A673 (cell line): ENCODE measurements around the gene EIF2AK2. TPM values are rescaled to one million over a fixed set of nuclear protein-coding genes. Genes with fewer than 3 reads are reported as not detected.

Source experiments
- BruUV-seq: library from RNA; stranded (reverse); fragments of 400-500 nt; replicated peaks from 2 replicates; lab custom pipeline; 2021; lab: Mats Ljungman, UMichigan
- CTCF ChIA-PET: fragments of 300-600 bp; sonication (Branson Sonifier 250); formaldehyde crosslinking; loops from one replicate; lab custom pipeline; 2022; ENCODE audit warnings: antibody characterized with exemption; lab: Charles Lee
- POLR2A ChIA-PET: fragments of 300-600 bp; sonication (Branson Sonifier 250); formaldehyde crosslinking; loops from one replicate; lab custom pipeline; 2022; ENCODE audit warnings: antibody characterized with exemption; ENCODE audit not compliant: low non-redundant PET; lab: Charles Lee
- DNase-seq: peaks from one replicate; pipeline ENCODE4 v3.0.0-alpha.2; 2015; ENCODE audit warnings: low spot score
- H3K27ac ChIP-seq: fragments of 200-600 bp; sonication (generic); 2 replicates; pipeline ENCODE4 v1.5.1; 2016; ENCODE audit warnings: mixed run types, low read depth, mild to moderate bottlenecking, mixed read lengths, antibody characterized with exemption, low read length; ENCODE audit not compliant: poor library complexity, severe bottlenecking
- H3K27me3 ChIP-seq: fragments of 200-600 bp; sonication (generic); replicated peaks from 2 replicates; pipeline ENCODE4 v1.6.1; 2017; ENCODE audit warnings: mixed run types, low read depth, mild to moderate bottlenecking, mixed read lengths, antibody characterized with exemption, low read length; ENCODE audit not compliant: insufficient read depth, poor library complexity
- H3K36me3 ChIP-seq: fragments of 200-600 bp; sonication (generic); 2 replicates; pipeline ENCODE4 v1.6.1; 2016; ENCODE audit warnings: mixed run types, mild to moderate bottlenecking, mixed read lengths, antibody characterized with exemption, low read length; ENCODE audit not compliant: insufficient read depth, poor library complexity, severe bottlenecking
- H3K4me1 ChIP-seq: fragments of 200-600 bp; sonication (generic); 2 replicates; pipeline ENCODE4 v1.6.1; 2017; ENCODE audit warnings: mixed run types, mild to moderate bottlenecking, mixed read lengths, antibody characterized with exemption, low read length; ENCODE audit not compliant: insufficient read depth, poor library complexity, severe bottlenecking
- H3K4me3 ChIP-seq: fragments of 200-600 bp; sonication (generic); 2 replicates; pipeline ENCODE4 v1.5.1; 2016; ENCODE audit warnings: low read depth, mixed run types, mild to moderate bottlenecking, mixed read lengths, low read length; ENCODE audit not compliant: poor library complexity, severe bottlenecking
- H3K9me3 ChIP-seq: fragments of 200-600 bp; sonication (generic); 2 replicates; pipeline ENCODE4 v1.6.1; 2016; ENCODE audit warnings: mixed run types, low read depth, mild to moderate bottlenecking, mixed read lengths, antibody characterized with exemption, low read length; ENCODE audit not compliant: poor library complexity, severe bottlenecking
- EZH2 ChIP-seq: fragments of 200-600 bp; sonication (generic); IDR thresholded peaks from 2 replicates; pipeline ENCODE4 v1.6.1; 2017; ENCODE audit warnings: borderline replicate concordance, low read depth, mild to moderate bottlenecking, mixed read lengths, antibody characterized with exemption, low read length; ENCODE audit not compliant: poor library complexity, severe bottlenecking
- intact Hi-C: fragments of 100-400 bp; cut with micrococcal nuclease; formaldehyde crosslinking; loops from one replicate; pipeline ENCODE4 v1.10.0; 2022; ENCODE audit not compliant: unreplicated experiment
- total RNA-seq: library from RNA; stranded (reverse); gene quantifications from 2 replicates; pipeline ENCODE4 v1.2.3, GENCODE V29; 2021
- TF ChIP-seq, protein P1 (sequence below): fragments of 300-800, 200-600 bp; sonication (generic); conservative IDR thresholded peaks from 2 replicates; pipeline ENCODE4 v1.5.1; 2017; ENCODE audit warnings: low read depth, mild to moderate bottlenecking, antibody characterized with exemption, low read length, moderate library complexity, mixed read lengths

EIF2AK2 gene
- total RNA-seq, 1 experiment from 2014 or later, result 64.4 TPM

DNA sequence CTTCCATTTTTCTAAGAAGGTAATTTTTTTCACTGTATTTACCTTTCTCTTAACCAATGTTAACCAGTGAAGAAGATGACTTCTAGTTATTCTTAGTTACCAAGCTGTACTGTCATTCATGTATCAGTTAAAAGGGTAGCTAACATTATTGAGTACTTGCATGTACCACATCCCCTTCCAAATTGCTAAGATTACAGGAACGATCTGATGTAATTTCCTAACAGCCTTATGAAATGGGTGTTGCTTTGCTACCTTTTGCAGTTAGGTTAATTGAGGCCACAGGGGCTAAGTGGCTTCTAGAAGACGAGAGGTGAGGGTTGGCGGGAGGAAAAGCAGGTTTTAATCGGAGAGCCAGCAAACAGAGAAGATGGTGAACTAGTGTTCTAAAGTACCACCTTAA, 33.5 kb upstream of the EIF2AK2 start:
- BruUV-seq, result no TSS peak
- Histone ChIP-seq H3K4me1 (peaks cover 5% of the 10 kb centered on the region), H3K4me3 (no peak overlapping the region), H3K27me3 (no peaks in the 10 kb centered on the region), H3K9me3 (no peaks in the 10 kb centered on the region), H3K36me3 (no peaks in the 10 kb centered on the region), H3K27ac (no peak overlapping the region)
- intact Hi-C loops, result no loop called here
- no peak for DNase-seq
- CTCF ChIA-PET, result no interaction called here
- POLR2A ChIA-PET, result no interaction called here
- TF ChIP-seq EZH2, result no peak
- TF ChIP-seq, protein P1, sequence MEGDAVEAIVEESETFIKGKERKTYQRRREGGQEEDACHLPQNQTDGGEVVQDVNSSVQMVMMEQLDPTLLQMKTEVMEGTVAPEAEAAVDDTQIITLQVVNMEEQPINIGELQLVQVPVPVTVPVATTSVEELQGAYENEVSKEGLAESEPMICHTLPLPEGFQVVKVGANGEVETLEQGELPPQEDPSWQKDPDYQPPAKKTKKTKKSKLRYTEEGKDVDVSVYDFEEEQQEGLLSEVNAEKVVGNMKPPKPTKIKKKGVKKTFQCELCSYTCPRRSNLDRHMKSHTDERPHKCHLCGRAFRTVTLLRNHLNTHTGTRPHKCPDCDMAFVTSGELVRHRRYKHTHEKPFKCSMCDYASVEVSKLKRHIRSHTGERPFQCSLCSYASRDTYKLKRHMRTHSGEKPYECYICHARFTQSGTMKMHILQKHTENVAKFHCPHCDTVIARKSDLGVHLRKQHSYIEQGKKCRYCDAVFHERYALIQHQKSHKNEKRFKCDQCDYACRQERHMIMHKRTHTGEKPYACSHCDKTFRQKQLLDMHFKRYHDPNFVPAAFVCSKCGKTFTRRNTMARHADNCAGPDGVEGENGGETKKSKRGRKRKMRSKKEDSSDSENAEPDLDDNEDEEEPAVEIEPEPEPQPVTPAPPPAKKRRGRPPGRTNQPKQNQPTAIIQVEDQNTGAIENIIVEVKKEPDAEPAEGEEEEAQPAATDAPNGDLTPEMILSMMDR, result no peak

DNA sequence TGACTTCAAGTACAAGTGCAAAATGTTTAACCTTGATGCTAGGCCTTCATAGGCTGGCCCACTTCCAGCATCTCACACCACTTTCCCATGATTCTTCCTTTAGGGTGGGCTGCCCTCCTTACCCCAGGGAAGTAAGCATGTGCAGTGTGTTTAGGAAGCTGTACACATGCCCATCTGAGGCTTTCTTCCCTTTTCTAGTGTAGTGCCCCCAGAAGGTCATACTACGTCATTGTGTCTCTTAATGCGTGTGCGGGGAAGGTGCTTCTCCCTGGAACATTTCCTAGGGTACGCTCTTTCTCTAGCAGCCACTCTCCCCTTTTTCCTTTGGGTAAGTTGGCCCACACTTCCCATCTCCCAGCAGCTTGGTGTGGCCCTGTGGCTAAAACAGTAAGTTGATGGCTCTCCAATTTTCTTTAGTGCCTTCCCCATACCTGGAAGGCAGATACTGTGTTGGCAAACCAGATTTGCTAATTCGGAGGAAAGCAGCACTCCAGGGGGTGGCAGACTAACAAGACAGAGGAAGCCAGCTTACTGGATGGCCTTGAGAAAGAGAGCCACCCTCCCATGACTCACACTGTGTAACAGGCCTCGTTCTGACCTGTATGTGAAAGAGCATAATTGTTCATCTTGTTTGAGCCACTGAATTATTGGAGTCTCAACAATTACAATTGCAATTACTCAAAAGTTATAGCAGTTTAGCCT, 32.8 kb upstream of the EIF2AK2 start:
- Histone ChIP-seq H3K27me3 (no peaks in the 10 kb centered on the region), H3K4me1 (peaks cover 5% of the 10 kb centered on the region), H3K36me3 (no peaks in the 10 kb centered on the region), H3K9me3 (no peaks in the 10 kb centered on the region), H3K27ac (peak overlapping the region; percentile 7), H3K4me3 (no peak overlapping the region)
- TF ChIP-seq EZH2, result no peak
- TF ChIP-seq, protein P1, result no peak
- ChIA-PET CTCF (interaction anchor here (1.0 kb wide), 1 partner anchor 30 kb away, joined by 4 read pairs; no protein-coding TSS in a partner anchor), POLR2A (interaction anchor here (0.6 kb wide), 1 partner anchor 24 kb away, joined by 5 read pairs; no protein-coding TSS in a partner anchor)
- intact Hi-C loops, result no loop called here
- BruUV-seq, result no TSS peak
- DNase-seq, result peak; percentile 90

DNA sequence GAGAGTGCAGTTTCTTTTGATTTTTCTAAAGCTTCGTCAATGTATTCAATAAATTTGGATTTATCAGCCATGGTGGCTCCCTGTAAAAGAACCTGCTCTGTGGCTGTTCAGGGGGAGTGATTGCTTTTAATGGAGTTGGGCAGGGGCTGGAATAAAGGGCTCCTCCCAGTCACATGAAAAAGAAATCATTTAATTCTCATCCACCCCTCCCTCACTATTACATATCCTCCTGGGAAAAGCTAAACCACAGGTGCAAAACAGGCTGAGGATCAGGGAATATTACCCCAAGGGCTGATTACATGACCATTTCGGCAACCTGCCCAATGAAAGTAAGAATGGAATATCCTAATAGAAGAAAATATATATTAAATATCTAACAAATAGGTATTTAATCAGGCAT, 31.8 kb upstream of the EIF2AK2 start, which contains the start of gene SULT6B1:
Gene SULT6B1 (minus strand): TSS at position 101 of the 400 bp plus-strand sequence. CDS start 30 bp downstream, at position 71.
- Histone ChIP-seq H3K9me3 (no peaks in the 10 kb centered on the region), H3K27me3 (no peaks in the 10 kb centered on the region), H3K27ac (no peak within 1 kb of the TSS), H3K4me3 (no peak within 1 kb of the TSS), H3K4me1 (peaks cover 5% of the 10 kb centered on the region), H3K36me3 (no peaks in the 10 kb centered on the region)
- POLR2A ChIA-PET, result no interaction called here
- TF ChIP-seq EZH2, result no peak
- TF ChIP-seq, protein P1, result no peak
- no peak for DNase-seq
- BruUV-seq, result no TSS peak
- CTCF ChIA-PET, result no interaction called here
- intact Hi-C loops, result no loop called here
